HG03460 (cell line): ENCODE data around the gene ZNF451.

Source experiments
- ATAC-seq: cut with Tn5 transposase; IDR thresholded peaks from one replicate; pipeline ENCODE4 v1.9.1; 2021; ENCODE audit not compliant: unreplicated experiment

The ZNF451 gene

DNA sequence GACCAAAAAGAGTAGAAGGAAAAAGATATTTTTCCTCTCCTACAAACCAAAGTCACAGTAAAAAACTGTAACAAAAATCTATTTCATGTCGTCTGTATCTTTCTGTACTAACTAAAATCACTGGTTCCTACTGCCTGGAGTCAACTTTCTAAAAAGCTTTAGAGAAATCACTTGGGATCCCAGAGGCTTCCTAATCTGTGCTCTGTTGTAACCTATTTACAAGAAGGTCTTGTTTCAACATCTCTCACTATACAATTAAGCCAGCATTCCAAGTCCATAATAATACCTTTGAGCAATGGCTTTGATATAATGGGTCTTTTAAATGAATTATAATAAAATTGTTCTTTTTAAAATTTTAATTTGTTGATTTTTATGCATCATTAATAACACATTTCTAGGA is 111.7 kb downstream of the ZNF451 start:
- no peak for ATAC-seq

DNA sequence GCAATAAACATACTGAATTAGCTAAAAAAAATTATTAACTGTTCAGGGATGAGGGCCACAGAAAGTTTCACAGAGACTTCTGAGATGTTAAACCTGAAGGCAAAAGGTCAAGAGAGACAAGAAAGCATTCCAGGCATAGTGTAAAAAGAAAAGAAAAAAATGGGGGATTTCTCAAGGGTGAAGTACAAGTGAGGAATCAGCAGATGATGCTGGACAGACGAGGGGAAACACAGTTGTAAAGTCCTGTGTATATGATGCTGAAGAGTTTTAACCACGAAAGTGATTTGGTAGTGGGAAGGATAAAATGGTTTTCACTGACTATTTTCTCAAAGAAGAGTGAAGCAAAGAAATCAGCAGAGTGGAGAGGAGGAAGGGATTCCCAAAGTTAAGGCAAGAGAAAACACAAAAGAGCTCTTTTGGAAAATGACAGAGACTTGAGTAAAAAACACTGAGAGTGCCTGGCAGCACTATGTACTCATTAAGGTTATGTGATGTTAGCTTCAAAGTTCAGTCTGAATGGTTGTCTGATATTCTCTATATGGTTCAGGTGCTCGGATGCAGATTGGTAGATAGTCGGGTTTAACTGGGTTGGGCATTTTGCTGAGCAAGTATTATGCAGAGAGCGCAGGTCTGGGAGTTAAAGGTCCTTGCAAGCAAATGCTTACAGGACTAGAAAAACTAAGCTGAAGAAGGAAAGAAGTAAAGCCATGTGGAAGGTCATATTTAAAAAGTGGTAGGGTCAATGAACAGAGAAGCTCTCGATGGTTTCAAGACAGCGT is 115.8 kb downstream of the ZNF451 start:
- no peak for ATAC-seq

GRCh38 chr6:57207141-57207540 is 117.2 kb downstream of the ZNF451 start:
- no peak for ATAC-seq

- ATAC-seq = no peak
These were observed 117.9 kb downstream of the ZNF451 start for GRCh38 chr6:57207872-57208271.

- no peak for ATAC-seq
These were observed 119.0 kb downstream of the ZNF451 start for GRCh38 chr6:57209030-57209429.

DNA sequence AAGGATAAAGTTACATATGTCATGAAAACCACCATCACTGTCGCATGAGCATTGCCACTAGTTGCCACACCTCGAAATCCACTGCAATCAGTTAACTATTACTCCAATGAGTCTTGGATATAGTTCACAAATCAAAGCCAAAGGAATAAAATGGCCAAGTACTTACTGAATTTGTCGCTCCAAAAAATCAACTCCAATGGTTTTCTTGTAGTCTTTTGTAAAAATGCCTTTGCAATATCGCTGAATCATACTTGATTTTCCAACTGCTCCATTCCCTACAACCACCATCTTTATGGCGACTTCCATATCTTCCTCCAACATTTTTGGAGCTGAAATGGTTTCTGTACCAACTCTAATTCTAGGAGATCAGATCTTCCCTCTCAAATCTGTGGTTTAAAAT is 120.1 kb downstream of the ZNF451 start:
- ATAC-seq = no peak

GRCh38 chr6:57215260-57215659 is 125.3 kb downstream of the ZNF451 start:
- ATAC-seq = no peak

DNA sequence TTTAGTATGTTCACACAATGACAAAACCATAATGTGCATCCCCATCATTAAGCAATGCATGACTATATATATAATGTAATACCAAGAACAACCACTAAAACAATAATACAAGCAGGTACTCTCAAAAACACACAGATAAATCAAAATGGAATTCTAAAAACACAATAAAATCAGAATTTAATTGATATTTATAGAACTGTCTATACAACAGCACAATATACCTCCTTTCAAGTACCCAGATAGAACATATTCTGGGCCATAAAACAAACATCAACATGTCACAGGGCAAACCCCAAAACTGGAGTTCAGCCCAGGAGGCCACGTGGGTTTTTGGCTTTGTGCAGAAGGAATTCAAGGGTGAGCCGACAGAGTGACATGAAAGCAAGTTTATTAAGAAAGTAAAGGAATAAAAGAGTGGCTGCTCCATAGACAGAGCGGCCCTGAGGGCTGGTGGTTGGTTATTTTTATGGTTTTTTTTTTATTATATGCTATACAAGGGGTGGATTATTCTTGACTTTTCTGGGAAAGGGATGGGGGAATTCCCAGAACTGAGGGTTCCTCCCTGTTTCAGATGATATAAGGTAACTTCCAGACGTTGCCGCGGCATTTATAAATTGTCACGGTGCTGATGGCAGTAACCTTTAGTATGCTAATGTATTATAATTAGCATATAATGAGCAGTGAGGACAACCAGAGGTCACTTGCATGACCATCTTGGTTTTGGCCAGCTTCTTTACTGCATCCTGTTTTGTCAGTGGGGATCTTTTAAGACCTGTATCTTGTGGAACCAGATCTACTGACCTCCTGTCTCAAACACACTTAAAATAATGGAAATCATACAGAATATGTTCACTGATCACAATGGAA is 126.5 kb downstream of the ZNF451 start:
- ATAC-seq = no peak

DNA sequence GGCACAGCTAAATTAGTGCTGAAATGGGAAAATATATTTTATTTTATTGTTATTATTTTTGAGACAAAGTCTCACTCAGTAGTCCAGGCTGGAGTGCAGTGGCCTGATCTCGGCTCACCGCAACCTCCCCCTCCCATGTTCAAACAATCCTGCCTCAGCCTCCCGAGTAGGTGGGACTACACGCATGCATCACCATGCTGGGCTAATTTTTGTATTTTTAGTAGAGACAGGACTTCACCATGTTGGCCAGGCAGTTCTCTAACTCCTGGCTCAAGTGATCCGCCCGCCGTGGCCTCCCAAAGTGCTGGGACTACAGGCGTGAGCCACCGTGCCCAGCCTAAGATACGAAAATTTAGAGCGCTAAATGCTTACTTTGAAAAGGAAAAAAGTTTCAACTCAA is 127.3 kb downstream of the ZNF451 start:
- no peak for ATAC-seq
